ENCODE data around the gene MEX3A. TPM values are rescaled to one million over a fixed set of nuclear protein-coding genes. Genes with fewer than 3 reads are reported as not detected.

Gene MEX3A
- total and polyA plus RNA-seq, 2 experiments from 2014 or later: 18.5 to 38.1 TPM

DNA sequence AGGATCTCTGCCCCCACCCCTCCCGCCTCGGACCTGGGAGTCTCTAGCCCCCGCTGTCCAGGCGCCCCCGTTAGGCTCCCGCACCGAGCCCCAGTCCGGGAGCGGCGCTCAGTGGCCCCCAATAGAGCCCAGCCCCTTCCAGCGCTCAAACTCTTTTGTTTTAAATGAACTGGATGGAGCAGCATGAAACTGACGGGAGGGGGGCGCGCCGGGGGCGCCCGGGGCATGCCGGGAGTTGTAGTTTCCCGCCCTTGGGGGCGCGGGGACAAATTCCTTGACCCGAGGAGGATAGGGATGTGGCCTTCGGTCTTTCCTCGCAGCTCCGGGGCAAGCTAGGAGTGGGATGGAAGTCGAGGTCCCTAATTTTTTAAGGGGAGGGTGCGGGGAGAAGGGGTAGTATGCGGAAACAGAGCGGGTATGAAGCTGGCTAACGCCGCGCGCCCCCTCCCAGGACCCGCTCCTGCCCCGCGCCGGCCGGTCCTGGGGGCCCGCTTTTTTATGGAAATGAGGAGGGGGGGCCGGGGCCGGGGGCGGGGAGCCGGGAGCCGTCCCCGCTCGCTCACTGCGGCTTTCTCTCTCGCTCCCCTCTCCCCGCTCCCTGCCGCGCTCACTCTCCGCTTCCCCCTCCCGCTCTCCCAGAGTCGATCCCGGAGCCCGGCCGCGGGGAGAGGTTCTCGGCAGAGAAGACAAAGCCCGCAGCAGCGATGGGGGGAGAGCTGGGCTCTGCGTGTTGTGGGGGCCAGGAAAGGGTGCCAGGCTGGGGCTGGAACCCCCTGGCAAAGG lies at the start of gene MEX3A (continued):
- TF ChIP-seq ZNF331 (CRISPR knock-in tag; IDR thresholded peaks at IDR 0.05; ENCODE audit: low read depth) (no peak), EZH2phosphoT487 (IDR thresholded peaks at IDR 0.05; ENCODE audit: unreplicated experiment) (no peak)

DNA sequence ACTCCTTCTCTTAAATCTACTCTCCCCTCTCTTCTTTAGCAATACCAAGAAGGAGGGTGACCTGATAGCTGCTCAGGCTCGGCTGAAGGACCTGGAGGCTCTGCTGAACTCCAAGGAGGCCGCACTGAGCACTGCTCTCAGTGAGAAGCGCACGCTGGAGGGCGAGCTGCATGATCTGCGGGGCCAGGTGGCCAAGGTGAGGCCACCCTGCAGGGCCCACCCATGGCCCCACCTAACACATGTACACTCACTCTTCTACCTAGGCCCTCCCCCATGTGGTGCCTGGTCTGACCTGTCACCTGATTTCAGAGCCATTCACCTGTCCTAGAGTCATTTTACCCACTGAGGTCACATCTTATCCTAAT lies 48.3 kb upstream of the MEX3A start:
- Mint-ChIP-seq H3K27me3 (ENCODE audit: insufficient read depth, low read depth, poor library complexity) (peaks cover 14% of the 10 kb centered on the region), H3K4me3 (no peak overlapping the region; the same call in 2 of the 3 replicates), H3K4me1 (peaks cover 28% of the 10 kb centered on the region), H3K9me3 (no peaks in the 10 kb centered on the region), H3K27ac (no peak overlapping the region), H3K36me3 (ENCODE audit: low read depth) (peaks cover 10% of the 10 kb centered on the region)
- TF ChIP-seq, protein P1, sequence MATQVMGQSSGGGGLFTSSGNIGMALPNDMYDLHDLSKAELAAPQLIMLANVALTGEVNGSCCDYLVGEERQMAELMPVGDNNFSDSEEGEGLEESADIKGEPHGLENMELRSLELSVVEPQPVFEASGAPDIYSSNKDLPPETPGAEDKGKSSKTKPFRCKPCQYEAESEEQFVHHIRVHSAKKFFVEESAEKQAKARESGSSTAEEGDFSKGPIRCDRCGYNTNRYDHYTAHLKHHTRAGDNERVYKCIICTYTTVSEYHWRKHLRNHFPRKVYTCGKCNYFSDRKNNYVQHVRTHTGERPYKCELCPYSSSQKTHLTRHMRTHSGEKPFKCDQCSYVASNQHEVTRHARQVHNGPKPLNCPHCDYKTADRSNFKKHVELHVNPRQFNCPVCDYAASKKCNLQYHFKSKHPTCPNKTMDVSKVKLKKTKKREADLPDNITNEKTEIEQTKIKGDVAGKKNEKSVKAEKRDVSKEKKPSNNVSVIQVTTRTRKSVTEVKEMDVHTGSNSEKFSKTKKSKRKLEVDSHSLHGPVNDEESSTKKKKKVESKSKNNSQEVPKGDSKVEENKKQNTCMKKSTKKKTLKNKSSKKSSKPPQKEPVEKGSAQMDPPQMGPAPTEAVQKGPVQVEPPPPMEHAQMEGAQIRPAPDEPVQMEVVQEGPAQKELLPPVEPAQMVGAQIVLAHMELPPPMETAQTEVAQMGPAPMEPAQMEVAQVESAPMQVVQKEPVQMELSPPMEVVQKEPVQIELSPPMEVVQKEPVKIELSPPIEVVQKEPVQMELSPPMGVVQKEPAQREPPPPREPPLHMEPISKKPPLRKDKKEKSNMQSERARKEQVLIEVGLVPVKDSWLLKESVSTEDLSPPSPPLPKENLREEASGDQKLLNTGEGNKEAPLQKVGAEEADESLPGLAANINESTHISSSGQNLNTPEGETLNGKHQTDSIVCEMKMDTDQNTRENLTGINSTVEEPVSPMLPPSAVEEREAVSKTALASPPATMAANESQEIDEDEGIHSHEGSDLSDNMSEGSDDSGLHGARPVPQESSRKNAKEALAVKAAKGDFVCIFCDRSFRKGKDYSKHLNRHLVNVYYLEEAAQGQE (IDR thresholded peaks at IDR 0.05; ENCODE audit: unreplicated experiment): no peak
- TF ChIP-seq CREB1 (CRISPR knock-in tag; IDR thresholded peaks at IDR 0.05; ENCODE audit: low read depth) (no peak), ZNF331 (CRISPR knock-in tag; IDR thresholded peaks at IDR 0.05; ENCODE audit: low read depth) (no peak), EZH2 (IDR thresholded peaks at IDR 0.05; ENCODE audit: low read depth, unreplicated experiment) (no peak), ZNF114 (CRISPR knock-in tag; IDR thresholded peaks at IDR 0.05) (no peak), NANOG (IDR thresholded peaks at IDR 0.05; ENCODE audit: borderline replicate concordance) (no peak), JUNB (IDR thresholded peaks at IDR 0.05; ENCODE audit: unreplicated experiment) (no peak), EZH2phosphoT487 (IDR thresholded peaks at IDR 0.05; ENCODE audit: unreplicated experiment) (no peak), POLR2AphosphoS5 (IDR thresholded peaks at IDR 0.05; ENCODE audit: low read depth) (no peak)
- TF ChIP-seq, protein P2, sequence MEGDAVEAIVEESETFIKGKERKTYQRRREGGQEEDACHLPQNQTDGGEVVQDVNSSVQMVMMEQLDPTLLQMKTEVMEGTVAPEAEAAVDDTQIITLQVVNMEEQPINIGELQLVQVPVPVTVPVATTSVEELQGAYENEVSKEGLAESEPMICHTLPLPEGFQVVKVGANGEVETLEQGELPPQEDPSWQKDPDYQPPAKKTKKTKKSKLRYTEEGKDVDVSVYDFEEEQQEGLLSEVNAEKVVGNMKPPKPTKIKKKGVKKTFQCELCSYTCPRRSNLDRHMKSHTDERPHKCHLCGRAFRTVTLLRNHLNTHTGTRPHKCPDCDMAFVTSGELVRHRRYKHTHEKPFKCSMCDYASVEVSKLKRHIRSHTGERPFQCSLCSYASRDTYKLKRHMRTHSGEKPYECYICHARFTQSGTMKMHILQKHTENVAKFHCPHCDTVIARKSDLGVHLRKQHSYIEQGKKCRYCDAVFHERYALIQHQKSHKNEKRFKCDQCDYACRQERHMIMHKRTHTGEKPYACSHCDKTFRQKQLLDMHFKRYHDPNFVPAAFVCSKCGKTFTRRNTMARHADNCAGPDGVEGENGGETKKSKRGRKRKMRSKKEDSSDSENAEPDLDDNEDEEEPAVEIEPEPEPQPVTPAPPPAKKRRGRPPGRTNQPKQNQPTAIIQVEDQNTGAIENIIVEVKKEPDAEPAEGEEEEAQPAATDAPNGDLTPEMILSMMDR (conservative IDR thresholded peaks at IDR 0.05; ENCODE audit: low read depth in 2 of 2): no peak
- TF ChIP-seq, protein P3, sequence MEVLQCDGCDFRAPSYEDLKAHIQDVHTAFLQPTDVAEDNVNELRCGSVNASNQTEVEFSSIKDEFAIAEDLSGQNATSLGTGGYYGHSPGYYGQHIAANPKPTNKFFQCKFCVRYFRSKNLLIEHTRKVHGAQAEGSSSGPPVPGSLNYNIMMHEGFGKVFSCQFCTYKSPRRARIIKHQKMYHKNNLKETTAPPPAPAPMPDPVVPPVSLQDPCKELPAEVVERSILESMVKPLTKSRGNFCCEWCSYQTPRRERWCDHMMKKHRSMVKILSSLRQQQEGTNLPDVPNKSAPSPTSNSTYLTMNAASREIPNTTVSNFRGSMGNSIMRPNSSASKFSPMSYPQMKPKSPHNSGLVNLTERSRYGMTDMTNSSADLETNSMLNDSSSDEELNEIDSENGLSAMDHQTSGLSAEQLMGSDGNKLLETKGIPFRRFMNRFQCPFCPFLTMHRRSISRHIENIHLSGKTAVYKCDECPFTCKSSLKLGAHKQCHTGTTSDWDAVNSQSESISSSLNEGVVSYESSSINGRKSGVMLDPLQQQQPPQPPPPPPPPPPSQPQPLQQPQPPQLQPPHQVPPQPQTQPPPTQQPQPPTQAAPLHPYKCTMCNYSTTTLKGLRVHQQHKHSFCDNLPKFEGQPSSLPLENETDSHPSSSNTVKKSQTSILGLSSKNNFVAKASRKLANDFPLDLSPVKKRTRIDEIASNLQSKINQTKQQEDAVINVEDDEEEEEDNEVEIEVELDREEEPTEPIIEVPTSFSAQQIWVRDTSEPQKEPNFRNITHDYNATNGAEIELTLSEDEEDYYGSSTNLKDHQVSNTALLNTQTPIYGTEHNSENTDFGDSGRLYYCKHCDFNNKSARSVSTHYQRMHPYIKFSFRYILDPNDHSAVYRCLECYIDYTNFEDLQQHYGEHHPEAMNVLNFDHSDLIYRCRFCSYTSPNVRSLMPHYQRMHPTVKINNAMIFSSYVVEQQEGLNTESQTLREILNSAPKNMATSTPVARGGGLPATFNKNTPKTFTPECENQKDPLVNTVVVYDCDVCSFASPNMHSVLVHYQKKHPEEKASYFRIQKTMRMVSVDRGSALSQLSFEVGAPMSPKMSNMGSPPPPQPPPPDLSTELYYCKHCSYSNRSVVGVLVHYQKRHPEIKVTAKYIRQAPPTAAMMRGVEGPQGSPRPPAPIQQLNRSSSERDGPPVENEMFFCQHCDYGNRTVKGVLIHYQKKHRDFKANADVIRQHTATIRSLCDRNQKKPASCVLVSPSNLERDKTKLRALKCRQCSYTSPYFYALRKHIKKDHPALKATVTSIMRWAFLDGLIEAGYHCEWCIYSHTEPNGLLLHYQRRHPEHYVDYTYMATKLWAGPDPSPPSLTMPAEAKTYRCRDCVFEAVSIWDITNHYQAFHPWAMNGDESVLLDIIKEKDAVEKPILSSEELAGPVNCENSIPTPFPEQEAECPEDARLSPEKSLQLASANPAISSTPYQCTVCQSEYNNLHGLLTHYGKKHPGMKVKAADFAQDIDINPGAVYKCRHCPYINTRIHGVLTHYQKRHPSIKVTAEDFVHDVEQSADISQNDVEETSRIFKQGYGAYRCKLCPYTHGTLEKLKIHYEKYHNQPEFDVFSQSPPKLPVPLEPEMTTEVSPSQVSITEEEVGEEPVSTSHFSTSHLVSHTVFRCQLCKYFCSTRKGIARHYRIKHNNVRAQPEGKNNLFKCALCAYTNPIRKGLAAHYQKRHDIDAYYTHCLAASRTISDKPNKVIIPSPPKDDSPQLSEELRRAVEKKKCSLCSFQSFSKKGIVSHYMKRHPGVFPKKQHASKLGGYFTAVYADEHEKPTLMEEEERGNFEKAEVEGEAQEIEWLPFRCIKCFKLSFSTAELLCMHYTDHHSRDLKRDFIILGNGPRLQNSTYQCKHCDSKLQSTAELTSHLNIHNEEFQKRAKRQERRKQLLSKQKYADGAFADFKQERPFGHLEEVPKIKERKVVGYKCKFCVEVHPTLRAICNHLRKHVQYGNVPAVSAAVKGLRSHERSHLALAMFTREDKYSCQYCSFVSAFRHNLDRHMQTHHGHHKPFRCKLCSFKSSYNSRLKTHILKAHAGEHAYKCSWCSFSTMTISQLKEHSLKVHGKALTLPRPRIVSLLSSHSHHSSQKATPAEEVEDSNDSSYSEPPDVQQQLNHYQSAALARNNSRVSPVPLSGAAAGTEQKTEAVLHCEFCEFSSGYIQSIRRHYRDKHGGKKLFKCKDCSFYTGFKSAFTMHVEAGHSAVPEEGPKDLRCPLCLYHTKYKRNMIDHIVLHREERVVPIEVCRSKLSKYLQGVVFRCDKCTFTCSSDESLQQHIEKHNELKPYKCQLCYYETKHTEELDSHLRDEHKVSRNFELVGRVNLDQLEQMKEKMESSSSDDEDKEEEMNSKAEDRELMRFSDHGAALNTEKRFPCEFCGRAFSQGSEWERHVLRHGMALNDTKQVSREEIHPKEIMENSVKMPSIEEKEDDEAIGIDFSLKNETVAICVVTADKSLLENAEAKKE (CRISPR knock-in tag; IDR thresholded peaks at IDR 0.05): no peak
- TF ChIP-seq, protein P4, sequence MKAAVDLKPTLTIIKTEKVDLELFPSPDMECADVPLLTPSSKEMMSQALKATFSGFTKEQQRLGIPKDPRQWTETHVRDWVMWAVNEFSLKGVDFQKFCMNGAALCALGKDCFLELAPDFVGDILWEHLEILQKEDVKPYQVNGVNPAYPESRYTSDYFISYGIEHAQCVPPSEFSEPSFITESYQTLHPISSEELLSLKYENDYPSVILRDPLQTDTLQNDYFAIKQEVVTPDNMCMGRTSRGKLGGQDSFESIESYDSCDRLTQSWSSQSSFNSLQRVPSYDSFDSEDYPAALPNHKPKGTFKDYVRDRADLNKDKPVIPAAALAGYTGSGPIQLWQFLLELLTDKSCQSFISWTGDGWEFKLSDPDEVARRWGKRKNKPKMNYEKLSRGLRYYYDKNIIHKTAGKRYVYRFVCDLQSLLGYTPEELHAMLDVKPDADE (IDR thresholded peaks at IDR 0.05): no peak
- Histone ChIP-seq H3K9me2 (ENCODE audit: insufficient read depth) (no peaks in the 10 kb centered on the region), H3K79me2 (replicated peaks; ENCODE audit: insufficient read depth) (0 out of 2 replicates have a peak, but pooled peaks cover 6% of the 10 kb centered on the region), H3F3A (replicated peaks; ENCODE audit: low read depth) (peaks cover 5% of the 10 kb centered on the region; the same call in 1 of the 2 replicates), H3K36me3 (ENCODE audit: insufficient read depth) (peaks cover 3% of the 10 kb centered on the region; the same call in 1 of the 2 replicates), H3K4me2 (no peak overlapping the region), H3K27ac (ENCODE audit: low read depth) (no peak overlapping the region), H4K20me1 (replicated peaks; ENCODE audit: insufficient read depth) (no peaks in the 10 kb centered on the region), H3K4me1 (ENCODE audit: insufficient read depth) (peaks cover 26% of the 10 kb centered on the region), H2AFZ (no peak overlapping the region), H3K27me3 (ENCODE audit: insufficient read depth) (no peaks in the 10 kb centered on the region), H3K4me3 (no peak overlapping the region)
- no peak for DNase-seq (ENCODE audit: low spot score)
- ATAC-seq: no peak
